GM18867 (cell line): ENCODE measurements around the gene CUEDC1.
A peak's percentile ranks its signal among the peaks of the same experiment; 100 is the strongest.

ENCODE experiments used
- ATAC-seq: cut with Tn5 transposase; IDR thresholded peaks from one replicate; pipeline ENCODE4 v1.9.1; 2021; ENCODE audit warnings: mild to moderate bottlenecking, moderate library complexity; ENCODE audit not compliant: unreplicated experiment

The CUEDC1 gene

DNA sequence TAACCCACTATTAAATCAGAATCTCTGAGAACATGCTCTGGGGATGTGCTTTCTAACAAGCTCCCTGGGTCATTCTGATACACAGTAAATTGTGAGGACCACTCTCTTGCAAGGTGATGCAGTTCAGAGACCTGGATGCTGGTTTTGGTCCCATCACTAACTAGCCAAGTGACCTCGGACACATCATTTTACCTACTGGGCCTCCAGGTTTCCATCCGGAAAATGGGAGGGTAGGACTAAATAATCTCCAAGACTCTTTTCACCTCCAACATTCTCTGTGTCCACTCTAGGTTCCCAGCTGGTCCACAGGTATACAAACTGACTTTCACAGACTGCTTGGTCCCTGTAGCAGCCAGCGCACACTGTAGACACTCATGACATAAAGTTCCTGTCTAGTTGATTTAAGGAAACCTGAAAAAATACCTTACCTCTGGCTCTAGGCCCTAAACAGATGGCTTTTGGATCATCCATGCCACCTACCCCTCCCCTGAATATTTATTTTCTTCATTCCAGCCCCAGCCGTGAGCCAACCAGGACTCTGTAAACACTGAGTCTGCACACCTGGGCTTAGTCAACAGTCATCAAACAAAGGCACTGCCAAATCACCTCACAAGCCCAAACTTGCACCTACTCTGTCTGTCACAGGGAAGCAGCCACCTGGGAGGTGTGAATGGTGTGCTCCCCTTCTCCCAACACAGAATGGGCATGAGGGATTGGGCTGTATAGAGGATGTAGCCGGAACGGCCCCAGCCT, 54.0 kb downstream of the CUEDC1 start:
- ATAC-seq: no peak

DNA sequence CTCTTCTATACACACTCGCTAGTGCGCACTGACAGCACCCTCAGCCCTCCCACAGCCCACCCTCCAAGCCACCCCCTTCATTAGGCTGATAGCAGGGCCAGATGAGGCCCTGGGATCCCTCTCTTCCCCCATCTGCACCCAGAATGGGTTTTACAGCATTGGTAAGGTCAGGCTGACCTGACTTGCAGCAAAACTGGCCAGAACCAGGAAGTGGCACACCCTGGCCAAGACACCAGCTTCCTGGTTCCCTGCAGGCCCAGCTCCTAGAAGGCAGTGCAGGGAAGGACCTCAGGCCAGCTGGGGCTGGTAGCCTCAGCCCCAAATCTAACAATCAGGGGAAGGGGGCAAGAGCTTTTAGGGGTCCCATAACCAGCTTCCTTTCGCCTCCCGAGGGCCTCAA, 55.4 kb downstream of the CUEDC1 start:
- ATAC-seq: no peak

DNA sequence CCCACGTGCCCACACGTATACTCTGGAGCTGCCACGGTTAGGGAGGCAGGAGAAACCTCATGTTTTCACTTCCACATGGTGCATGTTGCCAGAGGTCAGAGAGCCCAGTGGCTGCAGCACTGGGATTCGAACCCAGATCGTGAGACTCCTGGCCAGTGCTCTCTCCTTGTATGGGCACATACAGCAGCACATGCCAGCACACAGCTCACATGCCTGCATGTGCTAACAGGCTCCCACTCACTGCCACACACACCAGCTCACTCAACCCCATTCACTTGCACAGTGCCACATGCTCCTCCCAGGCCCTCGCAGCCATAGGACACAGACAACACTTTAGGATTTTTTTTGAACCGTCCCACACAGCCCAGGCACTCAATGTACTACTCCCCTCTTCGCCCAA, 55.8 kb downstream of the CUEDC1 start:
- ATAC-seq: no peak

DNA sequence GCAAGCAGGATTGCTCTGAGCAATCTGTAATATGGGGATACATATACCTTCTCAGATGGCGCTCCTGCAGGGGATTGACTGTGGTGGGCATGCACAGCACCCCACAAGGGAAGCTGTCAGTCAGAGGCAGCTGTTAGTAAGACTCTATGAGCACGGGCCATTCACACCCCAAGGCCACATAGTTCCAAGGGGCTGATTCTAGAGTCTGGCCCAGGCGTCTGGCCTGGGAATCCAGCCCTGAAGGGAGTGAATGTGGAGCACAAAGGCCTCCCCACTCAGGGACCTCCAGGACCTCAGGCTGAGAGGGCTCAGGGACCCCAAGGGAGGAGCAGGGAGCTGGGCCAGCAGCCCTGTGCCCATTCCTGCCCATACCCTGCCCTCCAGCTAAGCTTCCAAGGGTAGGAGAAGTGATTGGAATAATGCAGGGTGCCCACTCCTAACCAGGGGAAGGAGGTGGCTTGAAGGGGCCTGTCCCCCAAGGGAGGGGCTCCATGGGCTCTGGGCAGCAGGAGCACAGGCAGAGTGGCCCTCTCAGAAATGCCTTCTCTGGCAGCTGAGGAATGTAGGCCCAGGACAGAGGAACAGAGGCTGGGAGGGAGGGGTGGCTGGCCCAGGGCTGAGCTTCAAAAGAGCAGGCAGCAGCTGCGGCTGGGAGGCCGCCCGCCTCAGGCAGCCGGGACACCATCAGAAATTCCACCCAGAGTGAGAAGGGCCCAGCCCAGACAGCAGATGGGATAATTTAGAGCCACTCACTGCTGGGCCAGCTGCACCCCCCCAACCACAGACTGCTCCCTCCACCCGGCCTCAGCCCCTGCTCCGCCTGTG, 56.5 kb downstream of the CUEDC1 start:
- no peak for ATAC-seq

DNA sequence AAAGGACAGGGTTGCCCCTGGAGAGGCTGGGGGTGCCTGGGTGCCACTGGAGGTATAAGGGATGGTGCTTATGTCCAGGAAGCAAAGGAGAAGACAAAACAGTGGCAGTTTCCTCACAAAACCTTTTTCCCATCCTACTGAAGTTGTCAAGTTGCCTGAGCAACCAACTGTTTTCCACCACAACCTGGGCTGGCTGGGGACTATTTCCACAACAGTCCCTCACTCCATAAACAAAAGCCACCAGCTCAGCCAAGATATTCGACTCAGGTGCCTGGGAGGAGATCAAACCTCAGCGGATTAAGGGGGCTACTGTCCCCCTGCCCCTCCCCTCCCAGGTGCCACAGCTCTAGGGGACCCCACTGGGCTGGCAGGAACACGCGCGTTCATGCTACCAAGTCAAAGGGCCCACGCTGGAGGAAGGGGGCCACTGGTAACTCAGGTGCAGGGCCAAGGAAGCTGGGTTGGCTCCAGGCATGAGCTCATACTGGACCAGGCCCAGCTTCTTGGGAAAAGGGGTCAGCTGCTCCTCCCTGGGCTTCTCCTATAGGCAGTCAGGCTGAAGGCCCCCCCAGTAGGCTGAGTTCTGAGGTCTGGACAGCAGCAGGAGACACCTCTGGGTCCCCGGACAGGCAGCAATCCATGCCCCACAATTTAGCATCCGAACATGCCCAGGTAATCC, 59.7 kb downstream of the CUEDC1 start:
- no peak for ATAC-seq

DNA sequence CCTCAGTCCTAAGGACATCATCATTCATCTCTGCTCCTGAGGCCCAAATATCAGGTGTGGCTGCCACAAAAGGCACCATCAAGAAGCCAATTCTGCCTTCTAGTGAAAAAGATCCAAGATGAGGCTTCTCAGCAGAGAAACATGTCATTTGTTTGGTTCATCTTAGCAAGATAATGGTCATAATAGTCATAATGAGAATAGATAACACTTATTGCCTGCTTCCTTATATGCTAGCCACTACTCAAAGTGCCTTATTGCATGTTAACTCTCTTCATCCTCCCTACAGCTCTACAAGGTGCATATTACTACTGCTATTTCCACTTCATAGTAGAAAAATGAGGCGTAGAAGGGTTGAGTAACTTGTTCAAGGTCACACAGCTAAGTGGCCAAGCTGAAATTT, 60.4 kb downstream of the CUEDC1 start:
- no peak for ATAC-seq

DNA sequence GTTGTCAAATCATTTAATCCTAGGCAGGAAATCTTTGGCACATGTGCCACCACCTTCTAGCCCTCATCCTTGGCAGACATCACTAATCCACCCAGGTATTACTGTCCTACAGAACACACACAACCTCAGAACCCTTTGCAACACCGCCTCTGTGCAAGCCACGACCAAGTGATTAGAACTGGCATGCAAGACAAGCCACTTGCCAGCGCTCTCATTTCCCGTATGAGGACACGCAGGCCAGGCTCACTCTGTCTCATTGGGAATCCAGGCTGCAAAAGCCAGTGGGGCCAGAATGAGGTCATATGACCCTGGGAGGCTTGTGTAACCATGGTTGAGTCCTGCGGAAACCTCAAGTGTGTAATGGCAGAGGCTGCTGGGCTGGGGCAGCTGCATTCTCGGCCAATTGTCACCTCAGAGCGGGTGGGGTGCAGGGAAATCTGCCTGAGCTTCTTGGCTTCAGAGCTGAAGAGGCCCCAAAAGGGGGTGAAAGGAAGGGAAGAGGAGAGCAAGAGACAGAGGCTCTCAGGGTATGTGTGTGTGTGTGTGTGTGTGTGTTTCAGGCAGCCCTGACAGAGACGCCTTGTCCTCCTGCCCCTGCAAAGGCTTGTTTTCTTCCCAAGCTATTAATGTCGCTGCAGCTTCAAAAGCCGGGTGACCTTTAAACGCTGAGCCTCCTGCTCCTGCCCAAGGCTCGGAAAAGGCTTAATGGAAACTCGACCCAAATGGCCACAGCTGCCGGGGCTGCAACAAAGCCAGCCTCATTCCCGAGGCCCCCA, 62.2 kb downstream of the CUEDC1 start:
- ATAC-seq: peak; percentile 10

DNA sequence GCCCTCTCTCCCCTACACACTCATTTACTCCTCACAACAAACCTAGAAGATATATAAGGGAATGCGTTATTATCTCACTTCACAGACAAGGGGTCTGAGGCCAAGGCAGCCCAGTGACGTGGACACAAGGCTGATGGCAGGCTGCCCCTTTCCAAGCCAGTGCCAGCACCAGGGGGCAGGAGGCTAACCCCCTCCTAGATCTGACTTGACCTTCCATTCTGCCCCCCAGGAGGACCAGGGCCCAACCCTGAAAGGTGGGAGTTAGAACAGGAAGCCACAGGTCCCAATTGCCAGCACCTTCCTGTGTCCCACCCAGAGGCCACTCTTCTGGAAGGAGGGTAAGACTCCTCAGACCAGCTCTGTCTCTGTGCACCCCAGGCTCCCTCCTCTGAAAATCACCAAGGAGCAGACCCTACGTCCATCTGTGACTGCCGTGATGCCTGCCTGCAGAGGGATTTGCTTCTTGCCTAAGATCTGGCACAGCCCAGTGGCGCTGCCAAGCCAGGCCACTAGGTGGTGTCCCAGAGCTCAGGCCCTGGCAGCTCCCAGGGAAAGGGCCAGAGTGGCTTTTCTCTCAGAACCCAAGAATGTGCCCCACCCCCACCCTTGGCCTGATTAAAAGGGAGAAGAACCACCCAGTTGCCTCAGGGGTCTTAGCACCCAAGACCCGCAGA, 62.9 kb downstream of the CUEDC1 start:
- peak; percentile 54 for ATAC-seq

DNA sequence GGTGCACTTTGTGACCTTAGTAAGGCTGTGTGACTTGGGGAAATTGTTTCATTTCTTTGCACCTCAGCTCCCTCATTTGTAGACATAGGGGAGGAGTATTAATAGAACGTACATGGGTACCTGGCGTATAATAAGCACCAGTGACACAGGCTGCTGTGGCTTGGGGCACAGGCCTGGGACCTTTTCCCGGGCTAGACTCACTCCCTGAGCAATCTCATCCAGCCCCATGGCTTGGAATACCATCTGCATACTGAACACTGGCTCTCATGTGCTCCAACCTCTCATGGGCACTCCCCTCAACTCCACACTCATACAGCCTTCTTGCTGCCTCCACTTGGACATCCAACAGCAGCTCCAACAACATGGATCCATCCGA, 64.4 kb downstream of the CUEDC1 start:
- ATAC-seq: no peak

DNA sequence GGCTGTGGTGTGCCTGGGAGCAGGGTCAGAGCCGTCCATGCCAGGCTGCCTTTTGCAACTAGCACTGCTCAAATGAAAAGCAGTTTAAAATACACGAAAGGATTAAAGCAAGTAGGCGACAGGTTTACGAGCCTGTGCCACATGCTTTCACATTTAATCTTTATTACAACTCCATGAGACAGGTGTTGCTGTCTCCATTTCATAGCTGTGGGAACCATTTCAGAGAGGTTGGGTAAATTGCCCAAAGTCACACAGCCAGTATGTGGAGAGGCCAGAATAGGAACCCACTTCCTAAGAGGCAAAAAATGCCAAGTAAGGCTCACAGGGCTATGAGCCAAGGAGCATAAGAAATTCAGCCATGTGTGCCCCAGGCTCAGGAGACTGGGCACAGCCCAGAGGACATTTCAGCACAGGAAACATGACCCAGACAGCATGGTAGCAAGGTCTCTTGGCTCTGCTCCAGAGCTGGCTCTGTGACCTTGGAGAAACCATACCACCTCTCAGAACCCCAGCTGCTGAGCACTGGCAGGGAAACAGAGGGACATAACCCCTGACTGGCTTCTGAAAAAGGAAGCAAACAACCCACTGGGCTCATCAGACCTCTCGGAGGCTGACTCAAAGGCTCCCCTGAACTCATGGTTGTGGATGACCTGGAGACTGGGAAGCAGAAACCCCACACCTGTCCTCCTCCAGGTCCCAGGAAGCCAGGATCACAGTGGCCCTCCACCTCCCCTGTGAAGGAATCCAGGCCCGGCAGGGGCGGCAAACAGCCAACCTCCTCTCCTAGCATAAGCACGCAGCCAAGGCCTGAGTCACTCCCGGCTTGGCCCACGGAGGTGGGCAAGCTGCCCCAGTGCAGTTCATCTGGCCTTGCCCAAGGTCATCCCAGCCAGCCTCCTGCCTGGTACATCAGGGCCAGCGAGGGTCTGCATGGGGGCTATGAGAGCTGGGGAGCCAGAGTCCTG, 65.0 kb downstream of the CUEDC1 start:
- no peak for ATAC-seq

DNA sequence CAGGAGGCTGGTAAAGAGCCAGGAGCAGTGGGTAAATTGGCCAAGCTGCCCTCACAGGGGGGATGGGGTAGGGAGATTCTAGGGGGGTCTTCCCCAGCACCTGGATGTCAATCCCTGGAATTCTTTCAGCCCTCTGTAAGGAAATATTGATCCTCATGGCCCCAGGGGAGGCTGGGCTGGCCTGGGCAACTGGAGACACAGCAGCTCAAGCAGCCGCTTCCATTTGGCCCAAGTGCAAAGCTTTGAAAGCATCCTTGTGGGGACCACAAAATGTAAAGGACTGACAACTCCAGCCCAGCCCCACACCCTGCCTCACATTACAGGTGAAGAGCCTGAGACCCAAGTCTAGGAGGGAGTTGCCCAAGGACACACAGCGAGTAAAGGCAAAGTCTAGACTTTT, 66.0 kb downstream of the CUEDC1 start:
- ATAC-seq: no peak

DNA sequence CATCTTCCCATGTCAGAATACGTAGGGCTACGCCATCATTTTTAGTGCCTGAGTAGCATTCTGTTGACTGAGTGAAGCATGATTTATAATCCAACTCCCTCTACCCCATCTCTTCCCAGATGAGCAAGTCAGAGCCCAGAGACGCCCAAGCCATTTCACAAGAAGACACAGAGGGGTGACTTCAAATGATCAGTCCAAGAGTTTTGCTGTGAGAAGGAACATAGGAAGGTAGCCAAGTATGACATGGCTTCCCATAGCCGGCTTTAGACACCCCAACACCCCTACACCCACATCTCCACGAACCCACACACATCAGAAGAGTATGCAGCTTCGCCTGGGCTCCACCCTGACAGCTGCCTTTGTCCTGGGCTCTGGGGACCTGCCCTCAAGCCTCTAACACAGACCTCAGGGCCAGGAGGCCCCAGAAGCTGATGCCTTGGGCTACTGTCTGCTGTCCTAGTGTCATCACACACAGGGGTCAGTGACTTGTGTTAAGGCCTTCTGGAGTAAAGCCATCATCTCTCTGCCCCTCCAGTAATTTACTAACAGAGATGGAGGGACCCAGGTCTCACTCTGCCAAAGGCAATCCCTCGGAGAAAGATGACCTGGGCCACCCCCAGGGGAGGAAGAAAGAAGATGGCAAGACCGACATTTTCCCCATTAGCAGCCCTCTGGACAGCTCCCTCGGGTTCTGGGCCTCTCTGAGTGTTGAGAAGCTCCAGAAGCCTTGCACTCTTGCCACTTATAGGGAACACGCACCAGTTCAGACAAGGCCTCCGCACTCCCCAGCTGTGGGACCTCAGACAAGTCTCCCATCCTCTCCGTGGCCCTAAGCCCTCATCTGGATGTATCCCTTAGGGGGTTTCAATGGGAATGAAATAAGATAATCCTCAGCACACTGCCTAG, 66.6 kb downstream of the CUEDC1 start:
- no peak for ATAC-seq

DNA sequence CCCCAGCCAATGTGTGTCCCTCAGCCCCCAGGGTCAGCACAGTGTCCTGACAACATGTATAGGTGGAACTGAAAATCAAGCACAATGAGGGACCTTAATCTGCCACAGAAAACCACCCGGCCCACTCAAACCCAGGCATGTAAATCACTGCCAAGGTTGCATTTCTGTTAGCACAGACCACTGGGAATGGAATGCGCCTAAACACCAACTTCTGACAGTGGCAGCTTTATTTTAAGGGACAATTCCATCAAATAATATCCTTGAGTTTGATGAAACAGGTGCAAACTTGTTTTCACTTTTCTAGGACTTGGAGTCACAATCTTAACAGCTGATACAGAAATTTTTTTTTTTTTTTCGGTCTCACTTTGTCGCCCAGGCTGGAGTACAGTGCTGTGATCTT, 68.1 kb downstream of the CUEDC1 start:
- ATAC-seq: no peak

DNA sequence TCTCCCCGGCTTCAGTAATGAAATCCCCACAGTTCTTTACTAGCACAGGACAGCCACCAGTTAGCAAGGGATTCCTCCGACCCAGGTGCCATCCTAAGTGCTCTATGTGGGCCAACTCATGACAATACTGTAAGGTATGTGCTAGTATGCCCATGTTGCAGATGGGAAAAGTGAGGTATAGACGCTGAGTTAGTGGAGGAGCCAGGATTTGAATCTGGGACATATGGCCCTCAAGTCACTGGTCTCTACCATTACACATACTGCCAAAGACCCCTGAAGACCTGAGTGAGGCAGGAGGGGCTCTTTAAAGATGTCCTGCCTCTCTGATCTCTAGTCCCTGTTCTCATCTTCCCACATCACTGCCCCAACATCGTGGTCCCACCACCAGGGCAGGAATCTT, 69.2 kb downstream of the CUEDC1 start:
- ATAC-seq: no peak

DNA sequence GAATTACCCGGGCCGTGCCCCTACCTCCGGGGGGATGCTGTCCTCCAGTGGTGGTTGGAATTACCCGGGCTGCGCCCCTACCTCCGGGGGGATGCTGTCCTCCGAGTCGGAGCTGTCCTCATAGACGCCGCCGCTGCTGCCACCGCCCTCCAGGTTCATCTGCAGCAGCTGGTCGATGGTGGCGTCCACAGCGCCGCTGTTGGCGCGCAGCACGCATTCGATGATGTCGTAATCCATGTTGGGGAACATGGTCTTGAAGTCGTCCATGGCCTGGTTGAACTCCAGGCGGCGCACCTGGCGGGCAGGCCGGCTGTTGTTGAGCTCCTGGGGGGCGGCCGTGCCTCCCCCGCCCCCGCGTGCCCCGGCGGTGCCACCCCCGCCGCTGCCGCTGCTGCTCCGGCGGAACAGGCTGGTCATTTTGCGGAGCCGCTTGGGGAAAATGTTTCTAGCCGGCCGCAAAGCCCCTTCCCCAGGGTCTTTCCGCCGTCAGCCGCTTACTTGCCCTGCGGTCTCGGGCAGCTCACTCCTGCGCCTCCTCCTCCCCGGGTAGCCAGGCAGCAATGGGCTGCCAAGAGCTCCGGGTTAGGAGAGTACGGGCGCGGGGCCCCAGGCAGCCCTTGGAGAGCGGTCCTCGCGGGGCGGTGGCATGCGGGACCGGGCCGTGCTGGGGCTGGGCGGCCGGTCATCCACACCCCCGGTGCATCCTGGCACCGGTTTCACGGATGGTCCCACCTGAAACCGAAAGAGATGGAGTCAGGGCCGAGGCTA, 69.9 kb downstream of the CUEDC1 start:
- no peak for ATAC-seq

DNA sequence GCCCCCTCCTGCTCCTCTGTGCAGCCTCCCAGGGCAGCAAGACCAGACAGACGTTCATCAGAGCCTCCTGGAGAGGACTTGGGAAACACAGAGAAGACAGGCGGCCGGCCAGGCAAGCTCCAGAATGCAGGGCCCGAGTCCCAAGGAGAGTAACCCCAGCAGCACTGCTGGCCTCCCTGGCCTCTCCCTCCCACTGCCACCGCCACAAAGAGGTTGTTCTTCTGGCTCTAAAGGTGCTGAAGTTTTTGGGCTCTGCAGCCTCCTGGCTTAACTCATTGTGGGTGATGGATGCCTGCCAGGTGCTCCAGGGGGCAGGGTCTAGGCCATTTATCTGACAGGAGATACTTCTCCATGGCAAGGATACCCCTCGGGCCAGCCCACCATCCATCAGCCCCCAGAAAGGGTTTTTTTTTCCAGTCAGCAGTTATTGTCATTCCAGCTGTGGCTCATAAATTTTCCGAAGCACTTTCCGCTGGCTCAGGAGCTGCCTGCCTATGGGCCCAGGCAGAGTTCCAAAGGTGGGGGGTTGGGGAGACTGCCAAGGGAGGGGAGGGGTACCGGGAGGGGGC, 73.3 kb downstream of the CUEDC1 start:
- no peak for ATAC-seq

DNA sequence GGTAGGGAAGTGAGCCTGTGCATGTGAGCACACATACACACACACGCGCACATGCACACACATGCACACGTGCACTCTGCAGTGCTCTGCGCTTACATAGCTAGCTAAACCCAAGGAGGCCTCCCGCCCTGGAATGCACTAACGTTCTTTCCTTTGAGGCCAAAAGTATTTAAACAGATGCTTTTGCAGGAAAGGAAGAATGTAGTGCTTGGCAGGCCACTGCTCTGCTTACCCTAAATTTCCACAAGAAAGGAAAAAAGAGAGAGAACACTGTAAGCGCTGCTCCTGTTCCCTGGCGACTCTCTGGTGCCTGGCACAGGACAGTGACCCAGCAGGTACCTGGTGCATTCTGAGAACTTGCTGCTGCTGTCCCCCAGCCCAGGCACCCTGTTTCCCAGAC, 74.1 kb downstream of the CUEDC1 start:
- no peak for ATAC-seq
